Suppressor macrophage treated with lipopolysaccharide for 1 hour (primary cell): ENCODE data around the gene CDK4.

ENCODE experiments used
- DNase-seq, 3 donors: peaks; one replicate each; pipeline ENCODE4 v3.0.0-alpha.2; 2020 to 2022

The CDK4 gene

GRCh38 chr12:57755454-57756372 is 3.6 kb upstream of the CDK4 start:
- DNase-seq, result peak in 1 of 3 donors; percentile 53

GRCh38 chr12:57755194-57755453 is 3.0 kb upstream of the CDK4 start:
- no peak for DNase-seq

GRCh38 chr12:57754411-57755193 is 2.5 kb upstream of the CDK4 start, which contains the start of gene MARCHF9:
MARCHF9 (plus strand) TSS chr12:57755103; CDS start chr12:57755529, 426 bp downstream.
- peak in 1 of 3 donors; percentile 60 for DNase-seq

GRCh38 chr12:57753756-57754337 is 1.7 kb upstream of the CDK4 start:
- DNase-seq, result no peak

- DNase-seq, result no peak
Measured at GRCh38 chr12:57752668-57753000, 524 bp upstream of the CDK4 start.

GRCh38 chr12:57751432-57751787 is 700 bp downstream of the CDK4 start:
- DNase-seq, result no peak

GRCh38 chr12:57750561-57751431 is 1.3 kb downstream of the CDK4 start:
- no peak for DNase-seq

GRCh38 chr12:57749061-57749460 is 3.0 kb downstream of the CDK4 start:
- DNase-seq, result no peak

- no peak for DNase-seq
Measured at GRCh38 chr12:57746025-57746424, 6.1 kb downstream of the CDK4 start.

GRCh38 chr12:57745485-57745881 is 6.6 kb downstream of the CDK4 start:
- DNase-seq, result peak; percentile 57 to 67 (median 57)

- DNase-seq, result peak; percentile 98 to 99 (median 99)
Measured at GRCh38 chr12:57744777-57745484, 7.2 kb downstream of the CDK4 start, which contains the start of gene TSPAN31. TSPAN31 (plus strand) TSS chr12:57745039; CDS start chr12:57745155, 116 bp downstream.

- DNase-seq, result peak; percentile 91 to 93 (median 93)
Measured at GRCh38 chr12:57744194-57744776, 7.8 kb downstream of the CDK4 start.

GRCh38 chr12:57743769-57744168 is 8.3 kb downstream of the CDK4 start:
- DNase-seq, result no peak

- DNase-seq, result peak; percentile 44 to 69 (median 50)
Measured at GRCh38 chr12:57741844-57742738, 10.0 kb downstream of the CDK4 start.

GRCh38 chr12:57741413-57741789 is 10.7 kb downstream of the CDK4 start:
- DNase-seq, result no peak

GRCh38 chr12:57740656-57741412 is 11.3 kb downstream of the CDK4 start:
- peak in 1 of 3 donors; percentile 30 for DNase-seq

GRCh38 chr12:57739914-57740538 is 12.1 kb downstream of the CDK4 start:
- DNase-seq, result no peak

GRCh38 chr12:57739387-57739786 is 12.7 kb downstream of the CDK4 start:
- DNase-seq, result no peak

- DNase-seq, result no peak
Measured at GRCh38 chr12:57738661-57739237, 13.4 kb downstream of the CDK4 start, which contains the start of gene AGAP2. AGAP2 (minus strand) TSS chr12:57738742; CDS start chr12:57738246, 496 bp downstream.
